Cardiac fibroblast (primary cell): Measurements from ENCODE around the gene MAP3K14.

Source experiments
- DNase-seq, 2 donors: peaks; one replicate each; pipeline versions ENCODE4 v3.0.0 to v3.0.0-alpha.2; 2010; ENCODE audit warnings: low read depth in 2 of 2
- H3K4me3 ChIP-seq, 2 donors: replicated peaks in 1 of 2; 1 replicate in 1 of 2; 2 replicates in 1 of 2; pipeline ENCODE4 v1.5.1; 2011; ENCODE audit warnings: low read depth in 2 of 2, low read length in 2 of 2, mild to moderate bottlenecking in 2 of 2, moderate library complexity in 1 of 2
- TF ChIP-seq, protein P1 (sequence below): IDR thresholded peaks from one replicate; pipeline ENCODE4 v1.5.1; 2011; ENCODE audit warnings: low read depth, mild to moderate bottlenecking, low read length, inconsistent platforms

MAP3K14 gene

DNA sequence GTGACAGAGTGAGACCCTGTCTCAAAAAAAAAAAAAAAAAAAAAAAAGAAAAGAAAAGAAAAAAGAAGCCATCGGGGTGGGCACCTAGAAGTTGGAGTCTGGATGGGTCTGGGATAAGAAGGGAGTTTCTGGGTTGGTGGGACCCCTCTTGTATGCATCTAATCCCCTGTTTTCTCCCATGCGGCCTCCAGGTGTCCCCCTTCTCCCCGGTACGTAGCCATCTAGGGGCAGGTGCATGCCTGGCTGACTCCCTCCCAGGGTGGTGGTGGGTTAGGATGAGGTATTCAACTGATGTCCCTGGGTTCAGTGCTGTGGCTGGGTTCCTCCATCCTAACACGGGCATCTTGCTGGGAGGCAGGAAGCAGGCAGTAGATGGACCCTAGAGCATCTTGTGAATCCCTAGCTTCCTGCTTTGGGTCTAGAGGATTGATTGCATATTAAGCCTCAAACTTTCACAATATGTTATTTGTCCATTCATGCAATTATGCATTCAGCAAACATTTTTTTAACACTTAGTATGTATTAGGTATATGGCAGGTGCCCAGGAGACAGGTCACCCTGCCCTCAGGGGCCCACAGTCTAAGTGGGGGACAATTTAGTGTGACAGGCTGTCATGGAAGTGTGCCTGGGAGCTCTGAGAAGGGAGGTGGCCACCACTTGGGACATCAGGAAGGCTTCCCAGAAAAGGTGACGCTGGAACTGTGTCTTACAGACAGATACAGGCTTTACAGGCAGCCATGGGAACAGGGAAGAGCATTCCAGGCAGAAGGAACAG lies 82.0 kb downstream of the MAP3K14 start:
- DNase-seq: no peak
- TF ChIP-seq, protein P1, sequence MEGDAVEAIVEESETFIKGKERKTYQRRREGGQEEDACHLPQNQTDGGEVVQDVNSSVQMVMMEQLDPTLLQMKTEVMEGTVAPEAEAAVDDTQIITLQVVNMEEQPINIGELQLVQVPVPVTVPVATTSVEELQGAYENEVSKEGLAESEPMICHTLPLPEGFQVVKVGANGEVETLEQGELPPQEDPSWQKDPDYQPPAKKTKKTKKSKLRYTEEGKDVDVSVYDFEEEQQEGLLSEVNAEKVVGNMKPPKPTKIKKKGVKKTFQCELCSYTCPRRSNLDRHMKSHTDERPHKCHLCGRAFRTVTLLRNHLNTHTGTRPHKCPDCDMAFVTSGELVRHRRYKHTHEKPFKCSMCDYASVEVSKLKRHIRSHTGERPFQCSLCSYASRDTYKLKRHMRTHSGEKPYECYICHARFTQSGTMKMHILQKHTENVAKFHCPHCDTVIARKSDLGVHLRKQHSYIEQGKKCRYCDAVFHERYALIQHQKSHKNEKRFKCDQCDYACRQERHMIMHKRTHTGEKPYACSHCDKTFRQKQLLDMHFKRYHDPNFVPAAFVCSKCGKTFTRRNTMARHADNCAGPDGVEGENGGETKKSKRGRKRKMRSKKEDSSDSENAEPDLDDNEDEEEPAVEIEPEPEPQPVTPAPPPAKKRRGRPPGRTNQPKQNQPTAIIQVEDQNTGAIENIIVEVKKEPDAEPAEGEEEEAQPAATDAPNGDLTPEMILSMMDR: peak; percentile 16
- H3K4me3 ChIP-seq: no peak overlapping the region

DNA sequence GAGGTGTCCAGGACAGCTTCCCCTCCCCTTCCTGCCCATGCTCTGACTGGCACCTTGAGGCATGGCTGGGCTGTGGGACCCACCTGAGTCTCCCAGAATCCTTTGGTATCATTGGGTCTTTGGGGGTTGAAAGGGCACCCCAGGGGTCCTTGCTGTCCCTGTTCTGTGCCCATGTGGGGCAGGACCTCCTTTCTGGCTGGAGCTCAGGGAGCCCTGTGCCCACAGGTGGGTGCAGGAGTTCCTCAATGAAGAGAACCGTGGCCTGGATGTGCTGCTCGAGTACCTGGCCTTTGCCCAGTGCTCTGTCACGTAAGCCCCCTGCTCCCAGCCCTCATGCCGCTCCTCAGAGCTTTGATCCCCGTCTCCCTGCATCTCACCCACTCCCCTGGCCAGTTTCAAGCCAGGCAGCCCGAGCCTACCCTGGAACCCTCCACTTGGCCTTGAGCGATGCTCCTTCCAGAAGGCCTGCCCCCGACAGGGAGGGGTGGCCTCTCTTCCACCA lies 83.3 kb downstream of the MAP3K14 start:
- TF ChIP-seq, protein P1: no peak
- DNase-seq: no peak
- H3K4me3 ChIP-seq: no peak overlapping the region

DNA sequence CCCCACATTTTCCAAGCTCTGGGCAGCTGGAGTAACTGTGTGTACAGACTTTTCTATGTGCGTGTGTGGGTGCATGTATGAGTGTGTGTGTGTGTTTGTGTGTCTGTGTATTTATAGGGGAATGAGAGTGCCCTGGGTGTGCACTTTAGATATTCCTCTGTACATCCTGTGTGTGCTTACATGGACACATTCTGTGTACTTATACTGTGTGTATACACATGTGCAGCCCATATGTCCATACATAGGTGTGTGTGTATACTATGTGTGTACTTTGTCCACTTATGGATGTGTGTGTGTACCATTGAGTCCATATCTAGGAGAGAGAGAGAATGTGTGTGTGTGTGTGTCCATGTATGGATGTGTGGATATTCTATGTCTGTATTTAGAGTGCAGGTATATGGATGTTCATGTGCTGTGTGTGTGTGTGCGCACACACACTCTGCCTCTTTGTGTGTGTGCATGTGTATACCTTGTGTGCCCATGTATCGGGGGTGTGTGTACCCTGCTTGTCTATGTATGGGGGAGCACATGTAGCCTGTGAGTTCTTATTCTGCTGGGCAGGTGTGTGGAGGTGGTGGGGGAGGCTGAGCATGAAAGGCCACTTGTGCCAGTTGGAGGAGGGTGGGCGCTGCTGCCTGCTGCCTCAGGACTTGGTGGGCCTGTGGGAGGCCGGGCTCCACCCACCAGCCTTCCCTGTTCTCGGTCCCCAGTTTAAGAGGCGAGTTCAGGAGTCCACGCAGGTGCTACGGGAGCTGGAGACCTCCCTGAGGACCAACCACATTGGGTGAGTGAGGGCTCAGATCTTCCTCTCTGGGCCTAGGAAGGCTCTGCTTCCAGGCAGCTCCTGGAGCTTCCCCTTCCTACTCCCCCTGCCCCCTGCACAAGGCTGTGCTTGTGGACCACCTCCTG lies 84.1 kb downstream of the MAP3K14 start:
- H3K4me3 ChIP-seq: no peak overlapping the region
- TF ChIP-seq, protein P1: no peak
- no peak for DNase-seq

DNA sequence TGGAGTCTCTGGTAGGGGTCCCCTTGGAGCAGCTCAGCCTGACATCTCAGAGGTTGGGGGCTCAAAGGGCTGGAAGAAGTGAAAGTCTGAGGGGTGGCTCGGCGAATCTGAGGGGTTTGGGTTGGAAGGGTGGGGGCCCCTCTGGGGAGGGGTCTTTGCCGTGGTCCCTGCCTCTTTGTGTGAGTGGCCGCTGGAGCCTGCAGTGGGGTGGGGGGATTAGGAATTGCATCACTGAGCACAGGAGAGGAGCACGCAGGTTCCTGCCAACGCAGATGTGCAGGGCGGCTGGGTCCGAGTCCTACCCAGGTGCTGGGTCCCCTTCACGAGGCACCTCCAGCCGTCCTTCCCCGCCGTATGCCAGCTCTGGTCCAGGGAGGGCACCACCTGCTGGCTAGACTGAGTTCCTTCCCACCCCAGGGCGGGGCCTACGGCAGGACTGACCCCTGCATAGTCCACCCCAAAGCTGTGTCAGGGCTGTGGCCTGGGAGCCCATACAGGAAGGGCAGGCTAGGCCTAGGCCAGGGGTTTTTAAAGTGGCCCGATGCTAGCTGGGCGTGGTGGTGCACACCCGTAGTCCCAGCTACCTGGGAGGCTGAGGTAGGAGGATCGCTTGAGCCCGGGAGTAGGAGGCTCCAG lies 85.2 kb downstream of the MAP3K14 start:
- TF ChIP-seq, protein P1: peak; percentile 44
- peak in 1 of 2 donors; percentile 29 for DNase-seq
- no peak overlapping the region for H3K4me3 ChIP-seq

DNA sequence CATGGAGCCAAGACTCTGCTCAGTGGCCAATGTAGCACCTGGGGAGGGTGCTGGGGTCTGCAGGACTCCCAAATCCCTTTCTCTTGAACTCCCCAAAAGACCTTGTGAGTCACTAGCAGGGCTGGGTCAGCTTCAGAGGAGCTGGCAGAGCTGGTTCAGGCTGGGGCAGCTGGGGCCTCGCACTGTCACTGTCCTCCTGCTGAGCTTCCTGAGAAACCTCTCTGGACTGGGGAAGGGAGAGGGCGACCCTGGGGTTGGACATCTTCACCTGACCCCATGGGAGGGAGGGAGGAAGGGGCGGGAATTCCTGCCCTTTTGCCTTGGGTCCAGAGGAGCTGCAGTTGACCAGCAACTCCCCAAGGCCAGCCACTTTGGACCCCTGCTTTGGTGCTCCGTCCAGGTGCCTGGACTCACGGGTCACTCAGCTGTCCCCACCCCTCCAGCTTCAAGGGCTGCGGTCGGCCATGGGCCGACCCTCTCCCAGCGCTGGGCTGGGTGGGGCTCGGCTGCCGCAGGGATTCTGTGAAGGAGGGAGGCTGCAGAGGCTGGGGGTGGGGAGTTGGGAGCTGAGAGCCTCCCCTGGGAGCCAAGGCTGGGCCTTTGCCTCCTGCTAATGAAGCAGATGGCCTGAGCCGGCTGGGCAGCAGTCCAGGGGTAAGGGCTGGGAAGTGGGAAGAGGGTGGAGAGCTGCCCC lies 85.9 kb downstream of the MAP3K14 start:
- peak; percentile 69 to 73 for DNase-seq
- H3K4me3 ChIP-seq: no peak overlapping the region
- TF ChIP-seq, protein P1: no peak

DNA sequence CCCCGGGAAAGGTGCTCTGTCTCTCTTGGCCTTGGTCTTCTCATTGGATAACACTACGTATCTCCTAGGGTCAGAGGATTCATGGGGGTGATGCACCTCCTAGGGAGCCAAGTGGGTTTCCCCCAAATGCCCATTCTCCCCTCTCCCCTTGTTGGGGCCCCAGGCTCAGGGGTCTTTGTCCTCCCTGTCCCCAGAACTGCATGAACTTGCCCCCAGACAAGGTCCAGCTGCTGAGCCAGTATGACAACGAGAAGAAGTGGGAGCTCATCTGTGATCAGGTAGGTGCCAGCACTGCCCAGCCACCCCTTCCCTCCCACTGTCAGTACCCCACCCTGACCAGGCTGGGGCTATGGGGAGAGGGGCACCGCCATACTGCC lies 86.4 kb downstream of the MAP3K14 start:
- no peak for DNase-seq
- TF ChIP-seq, protein P1: no peak
- H3K4me3 ChIP-seq: no peak overlapping the region
